ENCODE results near the gene SALL4.
"Not testable (repeated sequence)": the region's sequence is repeated elsewhere in the genome, so short reads cannot be mapped to it uniquely, and the experiment has no call there.

The SALL4 gene

DNA sequence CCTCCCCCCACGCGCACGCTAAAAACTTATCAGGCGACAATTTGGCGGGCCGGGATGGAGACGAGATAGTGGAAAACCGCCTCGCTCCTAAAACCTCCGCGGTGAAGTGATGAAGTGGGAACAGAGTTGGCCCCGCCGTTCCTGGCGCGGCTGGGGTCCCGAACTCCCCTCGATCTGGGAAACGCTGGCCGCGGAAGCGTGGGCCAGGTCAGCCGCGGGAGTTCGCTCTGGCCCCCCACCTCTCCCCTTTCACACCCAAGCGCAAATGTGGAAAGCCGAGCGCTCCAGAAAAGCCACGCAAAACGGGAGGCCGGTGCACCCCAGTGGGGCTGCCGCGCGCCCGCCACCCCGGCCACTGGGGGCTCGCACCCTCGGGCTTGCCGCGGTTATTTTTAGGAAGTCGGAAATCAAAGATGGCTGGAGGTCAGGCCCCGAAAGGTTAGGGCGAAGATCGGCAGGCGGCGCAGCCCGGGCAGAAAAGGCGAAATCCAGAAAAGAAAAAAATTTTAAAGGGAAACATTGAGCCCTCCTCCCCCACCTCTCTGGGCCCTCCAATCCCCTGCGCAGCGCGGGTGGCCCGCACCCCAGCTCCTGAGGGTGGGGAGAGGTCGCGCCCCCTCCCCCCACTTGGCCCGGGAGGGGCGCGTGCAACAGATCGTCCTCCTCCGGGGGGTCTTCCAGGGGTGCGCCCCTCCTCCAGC lies 1.0 kb downstream of the SALL4 start:
- DNase-seq: no peak

DNA sequence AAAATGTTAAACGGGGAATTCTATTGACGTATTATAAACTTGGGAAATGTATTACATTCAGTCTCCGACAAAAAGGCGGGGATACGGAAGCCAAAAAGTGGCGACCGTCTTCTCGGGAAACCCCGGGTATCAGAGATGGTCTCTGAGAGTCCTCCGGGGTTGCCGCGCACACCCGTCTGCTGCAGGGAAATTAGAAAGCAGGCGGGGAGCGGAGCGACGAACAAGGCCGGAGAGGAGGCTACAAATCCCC lies 1.5 kb downstream of the SALL4 start:
- no peak for DNase-seq

DNA sequence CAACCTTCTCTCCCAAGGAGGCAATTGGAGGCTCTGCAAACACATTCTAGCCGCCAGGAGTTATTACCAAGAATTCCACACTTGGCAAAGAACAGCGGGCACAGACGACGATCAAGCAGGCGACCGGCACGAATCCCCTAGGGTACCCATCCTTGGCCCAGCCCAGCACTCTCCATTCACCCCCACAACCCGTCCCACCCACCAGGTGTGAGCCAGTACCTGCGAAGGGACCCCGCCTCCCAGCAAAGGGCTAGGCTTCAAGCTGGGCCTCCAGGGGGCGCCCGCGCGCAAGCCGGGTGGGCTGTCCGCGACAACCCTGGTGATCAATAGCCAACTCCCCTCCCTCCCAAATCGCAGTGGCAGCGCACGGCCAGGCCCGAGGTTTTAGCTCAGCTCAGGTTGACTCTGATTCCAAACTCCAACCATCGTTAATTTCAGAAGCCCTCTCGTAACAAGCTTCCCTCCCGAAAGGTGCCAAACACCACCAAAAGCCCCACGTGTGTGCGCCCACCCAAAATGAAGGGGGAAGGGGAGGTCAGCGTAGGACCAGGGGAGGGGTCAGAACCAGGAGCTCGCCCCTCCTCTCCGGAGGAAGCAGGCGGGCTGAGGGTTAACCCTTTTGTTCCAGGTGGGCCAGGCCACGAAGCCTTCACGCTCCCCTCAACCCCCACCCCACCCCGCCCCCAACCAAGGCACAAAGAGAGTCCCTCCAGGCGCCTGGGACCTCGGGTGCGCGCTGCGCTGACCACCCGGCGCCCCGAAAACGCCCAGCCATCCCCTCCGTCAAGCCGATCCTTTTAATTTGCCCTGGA lies 2.1 kb downstream of the SALL4 start:
- DNase-seq: peak; percentile 20

DNA sequence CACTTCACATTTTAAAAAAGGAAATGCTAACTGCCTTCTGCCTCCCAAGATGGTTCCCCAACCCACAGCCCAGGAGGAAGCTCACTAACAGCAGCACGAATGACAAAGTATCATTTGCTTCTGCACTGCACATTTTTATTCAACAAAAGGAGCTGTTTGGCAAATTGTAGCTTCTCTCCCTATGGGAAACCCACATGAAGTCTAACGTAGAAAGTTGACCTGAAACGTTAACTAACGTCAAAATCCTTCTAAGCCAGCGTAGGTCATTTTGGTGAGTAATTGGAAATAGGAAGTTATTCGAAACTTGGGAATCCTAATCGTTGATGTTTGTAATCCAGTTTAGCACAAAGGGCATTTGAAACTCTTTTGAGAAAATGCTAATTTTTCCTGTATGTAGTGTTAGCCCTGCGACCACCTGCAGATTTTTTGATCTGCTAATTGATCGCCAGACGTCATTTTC lies 2.9 kb downstream of the SALL4 start:
- no peak for DNase-seq

DNA sequence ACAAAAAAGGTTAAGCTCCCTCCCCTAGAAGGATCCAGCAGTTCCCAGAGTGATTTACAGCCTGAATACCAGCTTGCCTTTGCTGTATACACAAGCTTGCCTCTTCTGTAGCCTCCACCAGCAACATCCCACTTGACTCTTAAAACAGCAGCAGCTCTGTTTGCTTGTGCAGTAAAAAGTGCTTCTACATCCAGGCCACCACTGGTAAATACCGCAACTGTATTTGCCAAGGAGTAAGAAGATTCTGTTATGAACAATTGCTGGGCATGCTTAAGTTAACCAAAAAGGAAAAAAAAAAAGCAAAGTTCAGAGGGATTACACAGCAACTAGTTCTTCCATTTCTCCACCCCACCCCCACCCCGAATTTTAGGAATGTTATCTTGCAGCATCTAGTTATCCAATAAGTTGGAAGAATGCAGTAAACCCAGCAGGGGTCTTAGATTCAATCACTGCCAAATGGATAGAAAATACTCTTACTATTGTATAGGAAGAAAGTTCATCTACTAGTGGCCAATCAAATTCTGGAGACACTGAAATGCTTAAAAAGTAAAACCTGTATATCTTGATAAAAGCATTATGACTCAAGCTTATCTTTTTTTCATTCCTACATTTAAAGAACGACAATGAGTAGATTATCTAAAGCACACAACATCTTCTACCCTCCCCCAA lies 4.8 kb downstream of the SALL4 start:
- DNase-seq: no peak

DNA sequence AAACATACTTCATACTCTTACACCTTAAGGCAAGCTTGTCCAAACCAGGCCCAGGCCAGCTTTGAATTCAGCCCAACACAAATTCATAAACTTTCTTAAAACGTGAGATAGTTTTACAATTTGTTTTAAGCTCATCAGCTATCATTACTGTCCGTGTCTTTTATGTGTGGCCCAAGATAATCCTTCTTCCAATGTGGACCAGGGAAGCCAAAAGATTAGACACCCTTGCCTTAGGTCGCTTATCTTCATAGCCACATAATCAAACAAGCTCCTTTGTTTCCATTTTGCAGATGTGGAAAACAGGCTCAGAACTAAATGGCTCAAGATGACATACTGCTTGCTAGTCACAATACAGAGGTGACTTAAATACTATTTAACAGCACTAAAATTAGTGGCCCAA lies 6.0 kb downstream of the SALL4 start:
- no peak for DNase-seq

DNA sequence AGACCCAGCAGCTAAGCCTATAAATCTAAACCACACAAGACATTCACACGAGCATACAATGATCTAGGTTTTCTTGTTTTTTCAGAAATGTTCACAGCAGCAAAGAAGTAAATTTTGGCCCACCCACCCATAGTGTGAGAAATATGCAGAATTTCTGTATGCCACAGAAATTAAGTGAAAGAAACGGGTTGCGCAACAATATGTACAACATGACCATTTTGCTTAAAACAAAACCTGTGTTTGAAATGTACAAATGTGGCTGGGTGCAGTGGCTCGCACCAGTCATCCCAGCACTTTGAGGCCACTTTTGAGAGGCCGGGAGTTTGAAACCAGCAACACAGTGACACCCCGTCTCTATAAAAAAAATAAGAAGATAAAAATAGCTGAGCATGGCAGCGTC lies 9.4 kb downstream of the SALL4 start:
- no peak for DNase-seq

DNA sequence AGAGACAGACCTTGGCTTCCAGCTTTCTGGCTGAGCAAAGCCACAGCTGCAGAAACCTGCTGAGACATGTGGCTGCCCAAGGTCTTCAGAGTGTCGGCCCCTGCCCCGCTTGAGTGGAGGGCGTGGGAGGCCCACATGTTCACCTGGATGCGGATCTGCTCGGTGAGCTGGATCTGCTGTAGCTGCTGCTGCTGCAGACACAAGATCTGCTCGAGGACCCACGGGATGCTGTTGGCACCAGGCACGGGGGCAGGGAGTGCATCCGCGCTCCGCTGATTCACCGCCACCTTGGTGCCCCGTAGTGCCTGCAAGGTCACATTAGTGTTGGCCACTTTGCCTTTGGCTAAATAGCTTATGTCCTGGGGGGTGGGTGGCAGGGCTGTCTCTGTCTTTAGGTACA lies 10.7 kb downstream of the SALL4 start:
- DNase-seq: no peak

DNA sequence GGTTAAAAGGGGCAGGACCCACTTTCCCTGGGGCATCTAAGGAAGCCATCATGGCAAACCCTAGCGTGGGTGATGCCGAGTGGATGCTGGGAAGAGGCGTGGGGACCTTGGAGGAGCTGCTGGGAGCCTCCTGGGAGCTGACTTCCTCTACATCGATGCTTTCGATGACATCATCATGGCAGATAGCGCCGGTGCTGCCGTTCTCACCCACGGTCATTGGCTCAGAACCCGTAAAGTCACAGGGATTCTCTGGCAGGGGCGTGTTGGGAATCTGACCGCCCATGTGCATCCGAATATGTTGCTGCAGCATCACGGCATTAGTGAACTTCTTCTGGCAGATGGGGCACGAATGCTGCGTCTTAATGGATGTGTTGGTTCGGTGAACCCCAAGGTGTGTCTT lies 12.1 kb downstream of the SALL4 start:
- DNase-seq: no peak

DNA sequence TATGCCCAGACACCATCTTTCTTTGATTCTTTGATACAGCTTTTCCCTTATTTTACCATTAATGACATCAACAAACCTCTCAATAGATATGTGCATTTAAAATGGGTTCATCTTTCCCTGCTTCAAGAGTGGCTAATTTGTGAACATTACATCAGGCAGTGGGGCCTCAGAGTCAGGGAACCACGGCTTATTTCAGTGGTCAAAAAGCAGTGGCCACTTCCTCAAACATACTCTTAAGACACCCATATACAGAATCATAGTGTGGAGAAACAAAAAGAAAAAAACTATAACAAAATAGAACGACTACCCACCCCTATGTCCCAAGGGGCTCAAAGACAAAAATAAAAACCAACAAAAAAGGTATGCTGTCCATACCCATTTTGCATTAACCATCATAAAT lies 12.9 kb downstream of the SALL4 start:
- no peak for DNase-seq

DNA sequence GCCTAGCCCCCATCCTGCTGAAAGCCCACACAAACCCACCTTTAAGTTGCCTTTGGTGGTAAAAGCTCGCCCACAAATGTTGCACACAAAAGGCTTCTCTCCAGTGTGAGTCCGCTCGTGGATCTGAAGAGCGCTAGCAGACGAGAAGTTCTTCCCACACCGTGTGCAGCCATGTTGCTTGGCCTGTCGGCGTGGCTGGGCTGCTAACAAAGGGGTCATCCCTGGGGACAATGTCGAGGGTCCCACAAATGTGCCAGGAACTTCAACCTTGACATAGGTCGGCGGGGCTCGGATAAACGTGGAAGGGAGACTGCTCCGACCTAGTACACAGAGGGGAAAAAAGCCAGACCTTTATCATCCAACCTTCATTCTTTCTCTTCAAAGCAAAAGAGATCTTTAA lies 13.5 kb downstream of the SALL4 start:
- DNase-seq: no peak

DNA sequence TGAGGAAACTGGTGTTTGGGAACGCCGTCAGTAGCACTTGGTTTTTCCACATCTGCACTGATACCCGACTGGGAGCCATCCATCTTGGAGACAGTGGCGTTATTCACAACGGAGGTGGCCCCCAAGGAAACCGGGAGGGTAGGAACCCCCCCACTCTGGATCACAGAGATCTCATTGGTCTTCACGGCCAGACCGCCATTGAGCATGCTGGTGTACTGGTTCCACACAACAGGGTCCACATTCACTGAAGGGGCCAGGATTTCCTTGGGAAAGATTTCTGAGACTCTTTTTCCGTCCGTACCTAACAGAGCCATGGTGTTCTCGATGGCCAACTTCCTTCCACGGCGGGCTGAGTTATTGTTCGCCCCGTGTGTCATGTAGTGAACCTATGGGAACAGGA lies 18.0 kb downstream of the SALL4 start:
- DNase-seq: no peak

DNA sequence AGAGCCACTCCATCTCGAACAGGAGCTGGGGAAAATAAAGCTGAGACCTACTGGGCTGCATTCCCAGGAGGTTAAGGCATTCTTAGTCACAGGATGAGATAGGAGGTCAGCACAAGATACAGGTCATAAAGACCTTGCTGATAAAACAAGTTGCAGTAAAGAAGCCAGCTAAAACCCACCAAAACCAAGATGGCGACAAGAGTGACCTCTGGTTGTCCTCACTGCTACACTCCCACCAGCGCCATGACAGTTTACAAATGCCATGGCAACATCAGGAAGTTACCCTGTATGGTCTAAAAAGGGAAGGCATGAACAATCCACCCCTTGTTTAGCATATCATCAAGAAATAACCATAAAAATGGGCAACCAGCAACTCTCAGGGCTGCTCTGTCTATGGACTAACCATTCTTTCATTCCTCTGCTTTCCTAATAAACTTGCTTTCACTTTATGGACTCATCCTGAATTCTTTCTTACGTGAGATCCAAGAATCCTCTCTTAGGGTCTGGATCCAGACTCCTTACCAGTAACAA lies 24.0 kb downstream of the SALL4 start:
- not testable (repeated sequence) for DNase-seq

DNA sequence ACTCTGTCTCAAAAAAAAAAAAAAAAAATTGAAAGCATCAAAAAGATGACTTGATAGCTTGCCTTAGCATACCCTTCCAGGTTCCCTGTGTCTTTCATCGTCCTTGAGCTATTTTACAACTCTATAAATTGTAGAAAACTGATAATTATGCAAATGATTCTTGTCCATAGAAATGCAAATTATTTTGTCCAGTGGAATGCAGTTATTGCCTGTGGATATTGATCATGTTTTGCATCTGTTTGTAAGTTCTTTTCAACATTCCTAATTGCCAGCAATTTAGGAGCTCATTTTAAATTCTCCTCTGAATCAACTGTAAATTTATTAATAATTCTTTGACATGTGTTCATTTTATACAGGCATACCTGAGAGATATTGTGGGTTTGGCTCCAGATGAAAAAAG lies 27.1 kb downstream of the SALL4 start:
- no peak for DNase-seq

DNA sequence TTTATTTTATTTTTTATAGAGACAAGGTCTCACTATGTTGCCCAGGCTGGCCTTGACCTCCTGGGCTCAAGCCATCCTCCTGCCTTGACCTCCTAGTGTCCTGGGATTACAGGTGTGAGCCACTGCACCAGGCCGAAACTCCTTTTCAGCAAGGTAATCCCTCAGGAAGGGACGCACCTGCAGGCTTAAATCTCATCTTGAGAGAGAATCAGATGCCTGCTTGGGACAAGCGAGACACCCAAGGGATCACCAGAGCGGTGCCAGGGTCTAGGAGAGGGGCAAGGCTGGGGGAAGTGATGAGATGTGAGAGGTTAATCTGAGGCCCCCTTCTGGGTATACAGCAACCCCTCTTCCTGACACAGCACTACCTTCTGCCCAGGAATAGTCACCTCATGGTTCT lies 30.1 kb downstream of the SALL4 start:
- DNase-seq: no peak

DNA sequence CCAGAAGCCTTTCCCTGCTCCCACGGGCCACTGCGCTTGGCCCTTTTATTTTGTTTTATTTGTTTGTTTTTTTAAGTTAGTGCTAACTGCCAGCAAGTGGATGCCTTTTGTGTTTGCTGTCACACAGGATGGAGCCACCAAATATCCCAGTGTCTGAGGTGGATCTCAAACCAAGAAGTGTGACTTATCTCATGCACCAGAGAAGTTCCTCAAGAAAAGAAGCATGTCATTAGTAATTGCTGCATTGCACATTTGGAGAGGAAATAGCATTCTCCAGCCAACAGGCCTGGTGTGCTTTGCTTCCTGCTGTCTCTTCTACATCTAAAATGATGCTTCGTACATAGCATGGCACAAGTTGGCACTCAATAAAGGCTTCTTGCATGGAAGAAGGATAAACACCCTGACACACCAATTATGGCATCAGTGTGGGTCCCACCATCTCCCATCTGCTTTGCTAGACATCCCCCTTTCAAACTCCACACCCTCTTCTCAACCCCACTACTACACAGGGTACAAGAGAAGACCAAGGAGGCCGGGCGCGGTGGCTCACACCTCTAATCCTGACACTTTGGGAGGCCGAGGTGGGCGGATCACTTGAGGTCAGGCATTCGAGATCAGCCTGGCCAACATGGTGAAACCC lies 32.2 kb downstream of the SALL4 start:
- DNase-seq: no peak

DNA sequence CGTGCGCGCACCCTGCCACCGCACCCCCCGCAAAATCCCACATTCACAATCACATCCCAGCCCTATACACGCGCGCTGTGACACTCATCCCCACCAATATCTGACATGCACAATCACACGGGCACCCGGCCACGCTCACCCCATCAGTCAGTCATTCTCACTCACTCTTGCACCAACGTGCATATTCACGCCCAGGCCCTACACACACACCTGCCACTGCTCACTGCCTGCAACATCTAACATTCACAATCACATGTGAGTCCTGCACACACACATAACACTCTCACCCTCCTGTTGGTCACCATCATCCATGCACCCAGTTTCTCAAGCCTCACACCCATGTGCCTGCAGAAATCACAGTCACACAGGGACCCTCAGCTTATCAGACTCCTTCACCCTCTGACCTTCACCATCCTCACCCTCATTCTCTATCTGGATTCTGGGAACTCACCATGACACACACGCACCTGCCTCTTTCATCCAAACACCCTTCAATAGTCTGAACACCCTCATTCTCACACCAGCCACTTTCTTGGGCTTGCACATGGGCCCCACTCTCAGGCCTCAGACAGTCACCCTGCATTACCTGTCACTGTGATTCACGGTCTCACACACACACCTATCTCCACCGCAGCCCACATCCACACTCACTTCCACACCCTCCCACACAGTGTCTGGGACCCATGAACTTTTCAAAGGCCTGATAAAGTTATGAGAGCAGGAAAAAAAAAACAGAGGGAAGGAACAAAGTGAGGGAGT lies 33.4 kb downstream of the SALL4 start:
- peak; percentile 1 for DNase-seq

DNA sequence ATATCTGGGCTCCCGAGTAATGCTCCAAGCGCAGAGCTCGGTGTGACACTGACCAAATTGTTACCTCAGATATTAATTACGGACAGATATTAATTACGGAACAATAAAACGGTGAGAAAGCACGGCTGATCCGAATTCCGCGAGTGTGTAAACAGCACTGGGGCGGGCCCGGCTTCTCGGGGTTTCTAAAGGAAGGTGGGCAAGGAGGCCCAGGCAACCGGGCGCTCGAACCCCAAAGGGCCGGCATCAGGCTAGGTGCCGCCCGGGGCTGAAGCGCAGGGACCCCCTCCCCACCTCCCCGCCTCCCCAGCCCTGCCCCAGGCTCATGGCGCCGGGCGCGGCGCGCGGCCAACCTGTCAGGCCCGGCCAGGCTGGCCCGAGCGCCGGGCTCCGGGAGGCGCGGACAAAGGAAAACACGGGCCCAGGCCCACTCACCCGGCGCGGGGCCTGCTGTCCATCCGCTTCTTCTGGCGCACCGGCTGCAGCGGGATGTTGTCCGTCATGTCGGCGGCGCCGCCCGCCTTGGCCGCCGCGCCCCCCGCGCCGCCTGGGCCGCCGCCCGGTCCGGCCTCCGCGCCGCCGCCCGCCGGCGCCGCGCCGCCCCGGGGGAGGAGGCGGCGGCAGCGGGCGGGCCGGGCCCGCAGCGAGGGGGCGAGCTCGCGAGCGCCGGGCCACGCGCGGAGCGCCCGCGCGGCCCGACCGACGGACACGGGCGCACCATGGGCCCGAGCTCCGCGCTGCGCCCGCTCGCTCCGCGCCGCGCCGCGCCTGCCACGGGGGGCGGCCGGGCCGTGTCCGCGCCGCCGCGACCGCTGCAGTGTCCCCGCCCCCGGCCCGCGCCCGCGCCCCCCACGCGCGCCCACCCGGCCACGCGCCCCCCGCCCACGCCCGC lies 34.2 kb downstream of the SALL4 start, which contains the start of gene ATP9A:
ATP9A (minus strand) TSS at position 524 of the 892 bp plus-strand sequence; CDS start at position 503, 21 bp downstream.
- DNase-seq: no peak

DNA sequence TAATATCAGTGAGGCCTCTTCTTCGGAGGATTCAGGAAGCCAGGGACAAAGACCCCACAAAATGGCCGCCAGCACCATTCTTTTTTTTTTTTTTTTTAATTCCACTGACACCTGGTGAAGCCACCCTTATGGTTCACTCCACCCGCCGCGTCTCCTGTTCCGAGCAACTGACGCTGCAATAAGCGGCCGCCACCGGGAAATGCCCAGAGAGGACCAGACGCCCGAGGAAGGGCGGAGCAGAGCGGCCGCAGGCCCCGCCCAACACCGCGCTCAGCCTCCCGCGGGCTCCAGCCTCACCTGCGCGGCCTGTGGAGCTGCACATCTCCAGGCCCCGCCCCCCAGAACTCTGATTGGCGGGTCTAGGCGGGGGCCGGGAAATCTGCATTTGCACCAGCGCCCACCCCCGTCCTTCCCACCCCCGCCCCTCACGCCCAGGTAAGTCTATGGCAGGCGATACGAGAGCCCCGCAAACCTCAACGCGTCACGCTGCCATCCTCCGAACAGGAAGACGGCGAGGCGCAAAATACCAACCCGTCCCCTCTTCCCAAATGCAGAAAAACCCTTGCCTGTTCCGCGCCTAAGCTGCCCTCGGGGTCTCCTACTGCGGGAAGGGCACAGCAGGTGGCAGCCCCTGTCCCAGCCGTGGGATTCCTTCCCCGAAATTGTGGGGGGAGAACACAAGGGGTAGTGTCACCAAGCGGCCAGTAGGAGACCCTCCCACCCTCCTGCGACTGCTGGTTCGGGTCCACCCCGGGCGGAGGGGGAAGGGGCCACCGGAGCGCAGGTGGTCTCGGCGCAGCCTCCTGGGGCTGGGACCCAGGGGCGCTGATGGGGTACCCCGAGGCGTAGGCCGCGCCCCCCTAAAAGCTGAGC lies 35.1 kb downstream of the SALL4 start:
- DNase-seq: peak; percentile 3

DNA sequence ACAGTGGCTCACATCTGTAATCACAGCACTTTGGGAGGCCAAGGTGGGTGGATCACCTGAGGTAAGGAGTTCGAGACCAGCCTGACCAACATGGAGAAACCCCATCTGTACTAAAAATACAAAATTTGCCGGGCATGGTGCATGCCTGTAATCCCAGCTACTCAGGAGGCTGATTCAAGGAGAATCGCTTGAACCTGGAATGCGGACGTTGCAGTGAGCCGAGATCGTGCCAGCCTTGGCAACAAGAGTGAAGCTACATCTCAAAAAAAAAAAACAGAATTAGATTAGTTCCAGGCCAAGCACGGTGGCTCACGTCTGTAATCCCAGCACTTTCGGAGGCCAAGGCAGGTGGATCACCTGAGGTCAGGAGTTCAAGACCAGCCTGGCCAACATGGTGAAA lies 36.9 kb downstream of the SALL4 start:
- DNase-seq: not testable (repeated sequence)

All from stimulated activated naive CD4-positive, alpha-beta T cell treated with Interleukin-2 at 50 U/mL for 16 hours (primary cell).